ENCODE data around the gene GLRX3.

GLRX3 gene

GRCh38 chr10:130138479-130138866, 2.3 kb downstream of the GLRX3 start:
- Histone ChIP-seq H2AK5ac (ENCODE audit: low read length, severe bottlenecking) (no peak overlapping the region), H3K79me1 (replicated peaks; ENCODE audit: low read length, poor library complexity, severe bottlenecking) (peaks cover 12% of the 10 kb centered on the region), H3K27ac (ENCODE audit: low read length, poor library complexity, severe bottlenecking) (no peak overlapping the region), H3K27me3 (ENCODE audit: control insufficient read depth in 1 of 2, insufficient read depth in 1 of 2, low read length in 2 of 2) (no peaks in the 10 kb centered on the region), H2BK15ac (ENCODE audit: low read depth, poor library complexity, severe bottlenecking) (no peak overlapping the region), H2AFZ (ENCODE audit: low read depth, low read length) (no peak overlapping the region), H3K9ac (ENCODE audit: low read length) (peak overlapping the region; percentile 90), H3K4me3 (ENCODE audit: insufficient read depth in 1 of 2, low read depth in 1 of 2, low read length in 2 of 2) (peak overlapping the region in 1 of 2 experiments; percentile 88), H3K4me1 (ENCODE audit: control insufficient read depth, insufficient read depth, low read depth, low read length) (peaks cover 25% of the 10 kb centered on the region), H2BK12ac (ENCODE audit: low read length in 2 of 2) (no peak overlapping the region), H3K9me3 (ENCODE audit: control insufficient read depth, low read length) (no peaks in the 10 kb centered on the region), H2BK120ac (ENCODE audit: low read depth, low read length) (no peak overlapping the region), H3K18ac (ENCODE audit: low read depth in 1 of 2, low read length in 2 of 2) (no peak overlapping the region), H3K23ac (ENCODE audit: low read length in 2 of 2) (no peak overlapping the region), H3K4me2 (ENCODE audit: low read length, poor library complexity, severe bottlenecking) (no peak overlapping the region), H2BK5ac (ENCODE audit: low read depth, low read length, poor library complexity, severe bottlenecking) (no peak overlapping the region), H3K14ac (ENCODE audit: low read length in 2 of 2) (no peak overlapping the region), H3K4ac (ENCODE audit: low read depth in 1 of 2, low read length in 2 of 2) (no peak overlapping the region), H3K36me3 (ENCODE audit: control insufficient read depth in 1 of 2, insufficient read depth in 2 of 2, low read depth in 1 of 2, low read length in 2 of 2) (peaks cover 4 to 27% of the 10 kb centered on the region in 2 experiments), H4K8ac (ENCODE audit: low read length) (no peak overlapping the region), H4K91ac (ENCODE audit: low read length) (no peak overlapping the region)
- 62% methylated on average over 2 of the region's 3 CpGs for WGBS
- DNase-seq = peak; percentile 82

- Histone ChIP-seq H3K4me2 (ENCODE audit: low read length, poor library complexity, severe bottlenecking) (no peak overlapping the region), H3K9ac (ENCODE audit: low read length) (peak overlapping the region; percentile 20), H3K14ac (ENCODE audit: low read length in 2 of 2) (no peak overlapping the region), H3K4me3 (ENCODE audit: insufficient read depth in 1 of 2, low read depth in 1 of 2, low read length in 2 of 2) (no peak overlapping the region), H2BK12ac (ENCODE audit: low read length in 2 of 2) (no peak overlapping the region), H3K4me1 (ENCODE audit: control insufficient read depth, insufficient read depth, low read depth, low read length) (peaks cover 23% of the 10 kb centered on the region), H3K79me1 (replicated peaks; ENCODE audit: low read length, poor library complexity, severe bottlenecking) (peaks cover 9% of the 10 kb centered on the region), H2BK15ac (ENCODE audit: low read depth, poor library complexity, severe bottlenecking) (no peak overlapping the region), H3K9me3 (ENCODE audit: control insufficient read depth, low read length) (no peaks in the 10 kb centered on the region), H2BK5ac (ENCODE audit: low read depth, low read length, poor library complexity, severe bottlenecking) (no peak overlapping the region), H4K8ac (ENCODE audit: low read length) (no peak overlapping the region), H3K27me3 (ENCODE audit: control insufficient read depth in 1 of 2, insufficient read depth in 1 of 2, low read length in 2 of 2) (no peaks in the 10 kb centered on the region), H3K27ac (ENCODE audit: low read length, poor library complexity, severe bottlenecking) (no peak overlapping the region), H3K36me3 (ENCODE audit: control insufficient read depth in 1 of 2, insufficient read depth in 2 of 2, low read depth in 1 of 2, low read length in 2 of 2) (peaks cover 4 to 30% of the 10 kb centered on the region in 2 experiments), H3K4ac (ENCODE audit: low read depth in 1 of 2, low read length in 2 of 2) (no peak overlapping the region), H3K23ac (ENCODE audit: low read length in 2 of 2) (no peak overlapping the region), H2AFZ (ENCODE audit: low read depth, low read length) (no peak overlapping the region), H3K18ac (ENCODE audit: low read depth in 1 of 2, low read length in 2 of 2) (no peak overlapping the region), H2BK120ac (ENCODE audit: low read depth, low read length) (no peak overlapping the region), H4K91ac (ENCODE audit: low read length) (no peak overlapping the region), H2AK5ac (ENCODE audit: low read length, severe bottlenecking) (no peak overlapping the region)
- no CpG with 5 or more reads among the region's 1 CpG for WGBS
- no peak for DNase-seq
Measured at GRCh38 chr10:130140425-130140824, 4.2 kb downstream of the GLRX3 start.

GRCh38 chr10:130141038-130141437, 4.8 kb downstream of the GLRX3 start:
- H3K36me3 ChIP-seq (ENCODE audit: control insufficient read depth in 1 of 2, insufficient read depth in 2 of 2, low read depth in 1 of 2, low read length in 2 of 2) = peaks cover 8 to 35% of the 10 kb centered on the region in 2 experiments
- DNase-seq = no peak

DNA sequence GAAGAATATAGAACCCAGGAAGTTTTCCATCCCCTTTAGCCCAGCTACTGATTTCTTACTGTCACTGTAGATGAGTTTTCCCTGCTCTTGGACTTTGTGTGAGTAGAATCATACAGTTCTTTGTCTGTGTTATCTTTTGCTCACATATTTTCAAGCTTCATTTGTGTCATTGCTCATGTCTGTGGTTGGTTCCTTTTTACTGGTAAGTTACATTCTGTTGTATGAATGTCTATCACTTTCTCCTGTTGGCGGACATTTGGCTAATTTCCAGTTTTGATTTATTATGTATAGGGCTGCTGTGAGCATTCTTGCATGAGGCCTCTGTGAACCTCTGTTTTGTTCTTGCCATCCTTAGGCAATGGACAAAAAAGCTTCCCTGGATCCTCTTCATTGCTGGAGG, 5.3 kb downstream of the GLRX3 start:
- no peak overlapping the region for H2AFZ ChIP-seq (ENCODE audit: low read depth, low read length)
- H2BK120ac ChIP-seq (ENCODE audit: low read depth, low read length) = no peak overlapping the region
- H3K4me1 ChIP-seq (ENCODE audit: control insufficient read depth, insufficient read depth, low read depth, low read length) = peaks cover 19% of the 10 kb centered on the region
- no peak overlapping the region for H2BK5ac ChIP-seq (ENCODE audit: low read depth, low read length, poor library complexity, severe bottlenecking)
- H3K14ac ChIP-seq (ENCODE audit: low read length in 2 of 2) = no peak overlapping the region
- H3K18ac ChIP-seq (ENCODE audit: low read depth in 1 of 2, low read length in 2 of 2) = no peak overlapping the region
- H3K27ac ChIP-seq (ENCODE audit: low read length, poor library complexity, severe bottlenecking) = no peak overlapping the region
- no peak overlapping the region for H3K4me2 ChIP-seq (ENCODE audit: low read length, poor library complexity, severe bottlenecking)
- H3K23ac ChIP-seq (ENCODE audit: low read length in 2 of 2) = no peak overlapping the region
- H2BK15ac ChIP-seq (ENCODE audit: low read depth, poor library complexity, severe bottlenecking) = no peak overlapping the region
- 80% methylated on average over 1 of the region's 1 CpG for WGBS
- H3K9ac ChIP-seq (ENCODE audit: low read length) = no peak overlapping the region
- no peak overlapping the region for H4K91ac ChIP-seq (ENCODE audit: low read length)
- H2AK5ac ChIP-seq (ENCODE audit: low read length, severe bottlenecking) = no peak overlapping the region
- H3K4me3 ChIP-seq (ENCODE audit: insufficient read depth in 1 of 2, low read depth in 1 of 2, low read length in 2 of 2) = no peak overlapping the region
- H4K8ac ChIP-seq (ENCODE audit: low read length) = no peak overlapping the region
- peaks cover 8 to 39% of the 10 kb centered on the region in 2 experiments for H3K36me3 ChIP-seq (ENCODE audit: control insufficient read depth in 1 of 2, insufficient read depth in 2 of 2, low read depth in 1 of 2, low read length in 2 of 2)
- H2BK12ac ChIP-seq (ENCODE audit: low read length in 2 of 2) = no peak overlapping the region
- peak; percentile 37 for DNase-seq
- no peaks in the 10 kb centered on the region for H3K9me3 ChIP-seq (ENCODE audit: control insufficient read depth, low read length)
- H3K79me1 ChIP-seq (replicated peaks; ENCODE audit: low read length, poor library complexity, severe bottlenecking) = peaks cover 5% of the 10 kb centered on the region
- H3K4ac ChIP-seq (ENCODE audit: low read depth in 1 of 2, low read length in 2 of 2) = no peak overlapping the region
- H3K27me3 ChIP-seq (ENCODE audit: control insufficient read depth in 1 of 2, insufficient read depth in 1 of 2, low read length in 2 of 2) = no peaks in the 10 kb centered on the region

More at GRCh38 chr10:130141038-130141437, 4.8 kb downstream of the GLRX3 start:
- Histone ChIP-seq H3K23ac (ENCODE audit: low read length in 2 of 2) (peak overlapping the region in 1 of 2 experiments; percentile 83), H3K27ac (ENCODE audit: low read length, poor library complexity, severe bottlenecking) (no peak overlapping the region), H3K14ac (ENCODE audit: low read length in 2 of 2) (no peak overlapping the region), H3K9me3 (ENCODE audit: control insufficient read depth, low read length) (no peaks in the 10 kb centered on the region), H4K8ac (ENCODE audit: low read length) (no peak overlapping the region), H3K79me1 (replicated peaks; ENCODE audit: low read length, poor library complexity, severe bottlenecking) (peaks cover 5% of the 10 kb centered on the region), H2AFZ (ENCODE audit: low read depth, low read length) (no peak overlapping the region), H3K4me2 (ENCODE audit: low read length, poor library complexity, severe bottlenecking) (no peak overlapping the region), H4K91ac (ENCODE audit: low read length) (no peak overlapping the region), H3K9ac (ENCODE audit: low read length) (no peak overlapping the region), H3K4ac (ENCODE audit: low read depth in 1 of 2, low read length in 2 of 2) (no peak overlapping the region), H2BK5ac (ENCODE audit: low read depth, low read length, poor library complexity, severe bottlenecking) (no peak overlapping the region), H2BK12ac (ENCODE audit: low read length in 2 of 2) (no peak overlapping the region), H2BK120ac (ENCODE audit: low read depth, low read length) (no peak overlapping the region), H2BK15ac (ENCODE audit: low read depth, poor library complexity, severe bottlenecking) (no peak overlapping the region), H3K18ac (ENCODE audit: low read depth in 1 of 2, low read length in 2 of 2) (peak overlapping the region in 1 of 2 experiments; percentile 35), H3K27me3 (ENCODE audit: control insufficient read depth in 1 of 2, insufficient read depth in 1 of 2, low read length in 2 of 2) (no peaks in the 10 kb centered on the region), H3K4me3 (ENCODE audit: insufficient read depth in 1 of 2, low read depth in 1 of 2, low read length in 2 of 2) (no peak overlapping the region), H3K4me1 (ENCODE audit: control insufficient read depth, insufficient read depth, low read depth, low read length) (peaks cover 19% of the 10 kb centered on the region), H2AK5ac (ENCODE audit: low read length, severe bottlenecking) (no peak overlapping the region)
- 96% methylated on average over 3 of the region's 4 CpGs for WGBS
